HG03060 (cell line): Measurements from ENCODE around the gene GAGE12J.
"Not testable (repeated sequence)": the region's sequence is repeated elsewhere in the genome, so short reads cannot be mapped to it uniquely, and the experiment has no call there.

Experiments used
- ATAC-seq: cut with Tn5 transposase; IDR thresholded peaks from one replicate; pipeline ENCODE4 v1.9.1; 2021; ENCODE audit warnings: low read depth, moderate number of reproducible peaks; ENCODE audit not compliant: unreplicated experiment

The GAGE12J gene, protein sequence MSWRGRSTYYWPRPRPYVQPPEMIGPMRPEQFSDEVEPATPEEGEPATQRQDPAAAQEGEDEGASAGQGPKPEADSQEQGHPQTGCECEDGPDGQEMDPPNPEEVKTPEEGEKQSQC

DNA sequence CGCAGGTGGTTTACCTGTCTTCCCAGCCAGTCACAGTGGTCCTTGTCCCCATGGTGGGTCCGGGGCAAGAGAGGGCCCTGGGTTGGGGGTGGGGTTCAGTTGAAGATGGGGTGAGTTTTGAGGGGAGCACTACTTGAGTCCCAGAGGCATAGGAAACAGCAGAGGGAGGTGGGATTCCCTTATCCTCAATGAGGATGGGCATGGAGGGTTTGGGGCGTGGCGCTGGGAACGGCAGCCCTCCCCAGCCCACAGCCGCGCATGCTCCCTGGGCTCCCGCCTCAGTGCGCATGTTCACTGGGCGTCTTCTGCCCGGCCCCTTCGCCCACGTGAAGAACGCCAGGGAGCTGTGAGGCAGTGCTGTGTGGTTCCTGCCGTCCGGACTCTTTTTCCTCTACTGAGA is at the start of gene GAGE12J:
TSS of gene GAGE12J (plus strand) at position 301 of the 400 bp plus-strand sequence. CDS start 1,157 bp downstream, outside the sequence.
- ATAC-seq: not testable (repeated sequence)

DNA sequence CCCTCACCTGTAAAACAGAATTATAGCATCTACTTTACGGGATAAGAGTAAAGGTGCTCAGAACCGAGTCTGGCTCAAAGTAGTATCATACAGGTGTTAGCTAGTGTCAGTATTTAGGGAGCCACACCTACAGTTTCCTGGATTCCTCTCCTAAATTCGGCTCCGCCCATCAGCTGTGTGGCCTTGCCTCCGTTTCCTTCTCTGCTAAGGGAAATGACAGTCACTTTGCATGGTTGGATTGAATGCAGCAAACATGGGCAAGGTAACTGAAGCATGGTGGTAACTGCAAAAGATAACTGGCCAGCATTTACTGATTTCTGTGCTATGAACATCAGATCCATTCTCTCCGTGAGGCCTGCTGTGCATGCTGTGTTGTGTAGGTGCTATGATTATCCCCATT is 49.4 kb upstream of the GAGE12J start:
- no peak for ATAC-seq

DNA sequence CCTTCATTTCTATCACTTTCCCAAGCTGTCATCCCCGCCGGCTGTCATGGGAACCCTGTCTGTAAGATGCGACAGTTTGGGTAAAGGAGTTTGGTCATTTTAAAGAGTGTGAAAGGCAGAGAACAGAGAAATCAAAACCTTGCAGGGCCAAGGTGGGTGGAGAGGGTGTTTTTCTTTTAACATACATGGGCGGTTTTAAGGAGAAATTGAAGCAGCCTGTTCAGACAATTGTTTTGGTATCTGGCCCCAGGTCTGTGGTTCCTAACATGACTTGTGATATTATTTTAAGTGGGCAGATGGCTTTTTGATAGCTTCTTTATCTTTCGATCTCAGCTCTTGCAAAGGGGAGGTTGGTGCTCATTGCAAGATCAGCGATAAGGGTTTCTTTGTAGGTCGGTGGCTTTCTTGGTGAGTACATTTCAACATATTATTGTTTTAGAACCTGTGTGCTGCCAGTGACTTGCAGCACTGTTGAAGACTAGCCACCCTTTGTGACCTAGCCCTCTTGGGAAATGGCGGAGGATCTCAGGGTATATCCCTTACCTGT is 48.6 kb upstream of the GAGE12J start:
- no peak for ATAC-seq

DNA sequence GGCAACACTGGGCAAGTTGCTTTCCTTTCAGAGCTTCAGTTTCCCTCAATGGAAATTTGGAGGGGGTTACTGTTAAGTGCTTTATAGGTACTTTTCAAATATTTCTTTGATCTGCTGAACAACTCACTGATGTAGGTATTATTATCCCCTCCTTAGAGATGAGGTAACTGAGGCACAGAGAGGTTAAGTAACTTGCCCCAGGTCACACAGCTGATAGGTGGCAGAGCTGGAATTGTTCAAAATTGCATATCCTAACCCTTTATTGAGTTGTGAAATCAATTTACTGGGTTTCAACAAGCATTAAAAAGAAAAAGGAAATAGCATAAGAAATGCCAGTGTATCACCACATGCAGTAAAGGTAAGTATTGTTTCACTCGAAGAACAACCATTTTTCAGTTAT is 45.6 kb upstream of the GAGE12J start:
- ATAC-seq: no peak

DNA sequence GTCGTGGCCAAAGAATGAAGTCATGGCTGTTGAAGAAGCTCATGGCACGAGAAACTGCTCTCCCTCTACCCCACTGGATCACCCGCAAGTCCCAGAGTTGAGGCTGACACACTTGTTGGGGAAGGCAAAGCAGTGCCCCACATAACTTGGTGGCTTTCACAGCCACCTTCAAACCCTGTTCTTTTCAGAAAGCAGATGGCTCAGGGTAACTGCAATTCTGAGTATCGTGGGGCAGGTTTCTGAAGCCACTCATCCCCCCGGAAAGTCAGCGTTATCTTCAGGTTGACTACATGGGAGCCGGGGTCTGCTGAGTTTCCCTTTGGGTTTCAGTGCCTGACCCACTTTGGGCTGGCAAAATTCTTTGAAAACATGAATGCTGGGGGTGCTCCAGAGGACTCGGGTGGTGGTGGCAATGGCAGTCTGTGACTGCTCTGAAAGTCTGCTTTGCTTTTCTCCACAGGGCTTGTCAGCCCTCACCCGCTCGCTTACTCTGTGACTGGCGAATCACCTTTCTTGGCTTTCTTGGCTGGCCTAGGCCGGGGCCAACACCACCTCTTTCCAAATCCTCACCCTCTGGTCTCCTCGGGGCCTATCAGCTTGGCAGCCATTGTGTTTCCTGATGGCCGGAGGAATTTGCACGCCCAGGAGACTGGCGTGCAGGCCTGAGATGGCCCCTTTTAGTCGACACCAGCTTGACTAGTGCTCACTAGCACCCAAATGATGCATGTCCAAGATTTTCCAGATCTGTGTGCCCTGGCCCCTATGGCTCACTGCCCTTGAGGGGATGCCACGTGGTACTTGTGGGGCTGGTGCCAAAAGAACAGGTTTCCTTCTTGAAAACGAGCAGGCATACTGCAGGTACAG is 44.9 kb upstream of the GAGE12J start:
- no peak for ATAC-seq

DNA sequence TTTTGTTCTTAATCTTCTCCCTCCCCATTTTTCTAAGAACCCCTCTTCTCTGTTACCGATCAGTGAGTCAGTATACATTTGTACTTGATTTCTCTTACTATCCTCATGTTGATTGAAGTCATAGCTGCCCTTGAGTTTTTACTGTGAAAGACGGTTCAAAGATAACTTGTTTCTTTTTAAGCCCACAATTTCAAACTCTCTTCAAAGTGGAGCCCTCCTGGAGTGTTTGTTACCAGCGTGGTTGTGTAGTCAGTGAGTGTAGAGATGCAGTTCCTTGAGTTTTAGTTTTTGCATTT is 44.4 kb upstream of the GAGE12J start:
- ATAC-seq: no peak

DNA sequence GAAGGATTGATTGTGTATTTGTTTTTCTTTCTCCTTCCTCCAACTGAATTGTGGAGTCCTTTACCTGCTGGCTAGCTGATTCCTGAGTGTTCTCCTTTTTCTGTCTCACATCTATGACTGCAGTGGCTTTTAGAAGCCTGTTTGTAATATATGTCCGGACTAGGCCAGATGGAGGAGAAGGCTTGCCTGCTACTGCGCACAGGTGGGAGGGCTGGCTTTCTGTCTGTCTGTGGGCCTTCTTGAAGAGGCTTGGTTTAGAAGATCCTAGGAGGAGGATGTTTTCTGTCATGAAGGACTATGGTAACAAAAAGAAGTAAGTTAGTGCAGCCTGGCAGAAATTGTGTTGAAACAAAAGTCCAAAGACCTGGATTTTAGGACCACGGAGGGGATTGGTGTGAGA is 43.8 kb upstream of the GAGE12J start:
- ATAC-seq: no peak

DNA sequence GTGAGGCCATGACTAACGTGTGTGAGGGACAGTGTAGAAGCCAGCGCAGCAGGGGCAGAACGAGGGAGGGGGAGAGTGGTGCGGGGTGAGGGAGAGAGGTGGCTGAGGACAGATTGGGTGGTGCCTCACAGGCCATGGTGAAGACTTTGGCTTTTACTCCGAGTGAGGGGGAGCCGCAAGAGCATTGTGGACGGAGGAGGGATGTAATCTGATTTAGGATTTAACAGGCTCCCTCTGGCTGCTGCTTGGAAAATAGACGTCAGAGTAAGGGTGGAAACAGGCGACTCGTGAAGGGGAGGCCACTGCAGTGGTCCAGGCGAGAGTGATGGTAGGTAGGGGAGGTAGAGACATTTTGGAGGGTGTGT is 39.2 kb upstream of the GAGE12J start:
- ATAC-seq: no peak

DNA sequence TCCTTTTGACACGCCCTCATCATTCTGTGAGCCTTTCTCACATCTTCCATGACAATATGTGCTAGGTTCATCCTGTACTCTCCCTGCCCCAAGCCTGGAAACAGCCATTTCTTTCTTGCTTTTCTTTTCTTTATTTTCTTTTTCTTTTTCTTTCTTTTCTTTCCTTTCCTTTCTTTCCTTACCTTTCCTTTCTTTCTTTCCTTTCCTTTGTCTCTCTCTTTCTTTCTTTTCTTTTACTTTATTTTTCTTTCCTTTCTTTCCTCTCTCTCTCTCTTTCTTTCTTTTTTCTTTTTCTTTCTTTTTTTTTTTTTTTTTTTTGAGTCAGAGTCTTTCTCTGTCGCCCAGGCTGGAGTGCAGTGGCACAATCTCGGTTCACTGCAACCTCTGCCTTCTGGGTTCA is 37.6 kb upstream of the GAGE12J start:
- no peak for ATAC-seq

DNA sequence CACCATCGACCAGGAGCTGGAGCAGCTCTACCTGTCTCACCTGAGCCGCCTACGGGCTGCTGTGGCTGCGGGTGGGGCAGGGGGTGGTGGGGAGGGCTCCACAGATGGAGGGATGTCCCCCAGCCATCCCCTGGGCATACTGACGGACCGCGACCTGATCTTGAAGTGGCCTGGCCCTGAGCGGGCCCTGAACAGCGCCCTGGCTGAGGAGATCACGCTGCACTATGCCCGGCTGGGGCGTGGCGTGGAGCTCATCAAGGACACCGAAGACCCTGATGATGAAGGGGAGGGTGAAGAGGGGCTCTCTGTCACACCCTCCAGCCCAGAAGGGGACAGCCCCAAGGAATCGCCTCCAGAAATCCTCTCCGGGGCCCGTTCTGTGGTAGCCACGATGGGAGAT is 35.7 kb upstream of the GAGE12J start:
- ATAC-seq: no peak

DNA sequence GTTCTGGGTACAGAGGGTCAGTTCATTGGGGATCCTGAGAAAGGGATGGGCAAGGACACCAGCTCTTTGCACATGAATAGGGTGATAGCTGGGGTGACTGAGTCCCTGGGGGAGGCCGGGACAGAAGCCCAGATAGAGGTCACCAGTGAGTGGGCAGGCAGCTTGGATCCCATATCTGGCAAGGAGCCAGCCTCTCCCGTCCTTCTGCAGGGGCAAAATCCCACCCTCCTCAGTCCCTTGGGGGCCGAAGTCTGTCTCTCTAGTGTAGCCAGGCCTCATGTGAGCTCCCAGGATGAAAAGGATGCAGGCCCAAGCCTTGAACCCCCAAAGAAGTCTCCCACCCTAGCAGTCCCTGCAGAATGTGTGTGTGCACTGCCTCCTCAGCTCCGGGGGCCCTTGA is 35.3 kb upstream of the GAGE12J start:
- ATAC-seq: no peak

DNA sequence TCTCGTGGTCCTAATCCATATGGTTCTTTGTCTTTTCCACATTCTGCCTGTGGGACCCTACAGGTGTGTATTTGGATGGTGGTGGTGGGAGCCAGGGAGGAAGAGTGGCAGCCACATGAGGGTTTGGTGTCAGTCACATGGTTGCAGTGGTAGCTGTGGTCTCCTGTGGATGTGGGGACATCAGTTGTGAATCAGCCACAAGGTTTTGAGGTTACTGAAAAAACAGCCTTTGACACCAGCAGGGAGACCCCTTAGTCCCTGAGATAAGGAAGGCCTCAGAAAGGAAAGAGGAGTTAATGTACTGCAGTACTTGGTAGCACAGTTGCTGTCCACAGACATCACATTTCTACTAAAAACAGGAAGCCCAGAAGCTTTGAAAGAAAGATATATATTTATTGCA is 34.2 kb upstream of the GAGE12J start:
- ATAC-seq: no peak

DNA sequence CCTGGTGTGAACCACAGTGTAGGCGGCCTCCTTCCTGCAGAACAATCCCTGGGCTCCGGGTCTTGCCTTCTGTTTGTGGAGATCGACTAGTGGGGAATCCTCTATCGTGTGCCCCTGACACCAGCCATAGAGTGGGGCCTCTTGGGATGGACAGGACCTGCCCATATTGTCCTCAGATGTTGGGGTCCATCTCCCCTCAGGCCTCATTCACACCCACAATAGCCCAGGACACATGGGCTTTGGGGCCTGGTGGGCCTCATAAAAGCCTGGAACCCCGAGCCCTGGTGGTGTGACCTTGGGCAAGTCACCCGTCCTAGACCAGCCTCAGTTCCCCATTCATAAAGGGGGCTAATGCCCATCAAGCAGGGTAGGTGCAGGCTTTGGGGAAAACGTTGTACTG is 31.6 kb upstream of the GAGE12J start:
- ATAC-seq: no peak

DNA sequence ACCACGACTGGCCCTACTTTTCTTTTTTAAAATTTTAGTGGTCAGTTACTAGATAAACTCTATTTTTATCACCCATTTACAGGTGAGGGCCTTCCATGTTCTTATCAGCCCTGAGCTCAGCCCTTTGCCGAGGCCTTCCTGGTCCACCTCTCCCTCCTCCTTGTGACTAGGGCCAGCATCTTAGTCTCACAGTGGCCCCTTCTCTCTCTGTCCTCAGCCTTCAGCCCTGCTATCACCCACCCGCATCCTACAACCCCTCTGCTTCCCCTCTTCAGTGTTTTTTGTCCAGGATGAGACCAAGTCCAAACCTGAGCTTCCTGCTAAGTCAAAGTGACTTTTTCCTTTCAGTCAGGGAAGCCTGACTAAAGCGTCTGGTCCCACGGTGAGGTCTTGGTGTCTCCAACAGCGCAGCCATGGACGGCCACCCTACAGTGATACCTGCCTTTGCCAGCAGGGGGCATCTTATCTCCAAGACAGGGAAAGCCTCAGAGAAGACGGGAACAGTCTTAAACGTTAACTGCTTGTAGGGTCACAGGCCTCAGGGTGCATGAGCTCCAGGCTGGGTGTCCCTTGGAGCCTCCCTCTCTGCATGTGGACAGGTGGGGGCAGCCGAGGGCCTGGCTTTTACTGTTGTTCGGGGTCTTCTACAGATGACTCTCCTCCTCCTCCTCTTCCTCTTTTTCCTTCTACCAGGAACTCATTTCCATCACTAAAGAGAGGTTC is 30.1 kb upstream of the GAGE12J start:
- ATAC-seq: no peak

DNA sequence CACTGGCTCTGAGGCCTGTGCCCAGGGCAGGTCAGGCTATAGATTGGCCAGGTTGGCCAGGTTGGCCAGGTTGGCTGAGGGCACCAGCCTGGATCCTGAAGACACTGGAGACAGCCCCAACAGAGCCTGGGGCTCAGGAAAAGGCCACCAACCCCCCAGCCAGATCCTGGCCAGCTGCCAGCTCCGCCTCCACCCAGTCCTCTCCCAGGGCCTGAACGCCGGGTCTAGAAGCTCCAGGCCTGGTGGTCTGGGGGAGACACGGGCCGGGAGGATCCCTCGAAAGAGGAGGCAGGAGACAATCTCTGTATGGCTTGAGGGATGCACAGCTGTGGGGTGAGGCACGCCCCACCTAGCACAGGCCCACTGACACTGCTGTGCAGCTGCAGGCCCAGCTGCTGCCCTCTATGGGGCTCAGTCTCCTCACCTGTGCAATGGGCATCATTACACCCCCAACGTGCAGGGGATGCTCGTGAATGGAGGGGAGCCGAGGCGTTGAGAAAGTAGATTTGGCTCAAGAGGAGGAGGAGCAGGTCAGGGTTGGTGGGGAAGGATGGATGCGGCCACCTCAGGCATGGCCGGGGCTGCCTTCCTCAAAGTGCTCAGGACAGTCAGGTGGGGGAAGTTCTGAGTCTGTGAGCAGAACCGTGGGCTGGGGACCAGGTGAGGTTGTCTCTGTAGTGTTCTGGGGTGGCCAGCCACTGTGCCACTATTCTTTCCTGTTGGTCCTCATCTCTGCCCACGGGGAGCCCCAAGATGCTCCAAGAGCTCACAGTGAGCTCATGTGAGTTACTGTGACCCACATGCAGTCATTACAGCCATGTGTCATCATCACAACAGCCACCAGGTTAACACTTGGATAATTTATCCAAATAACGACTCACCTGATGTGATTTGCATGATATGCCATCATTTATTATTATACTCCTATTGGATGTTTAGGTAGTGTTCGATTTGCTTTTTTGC is 29.2 kb upstream of the GAGE12J start:
- no peak for ATAC-seq

DNA sequence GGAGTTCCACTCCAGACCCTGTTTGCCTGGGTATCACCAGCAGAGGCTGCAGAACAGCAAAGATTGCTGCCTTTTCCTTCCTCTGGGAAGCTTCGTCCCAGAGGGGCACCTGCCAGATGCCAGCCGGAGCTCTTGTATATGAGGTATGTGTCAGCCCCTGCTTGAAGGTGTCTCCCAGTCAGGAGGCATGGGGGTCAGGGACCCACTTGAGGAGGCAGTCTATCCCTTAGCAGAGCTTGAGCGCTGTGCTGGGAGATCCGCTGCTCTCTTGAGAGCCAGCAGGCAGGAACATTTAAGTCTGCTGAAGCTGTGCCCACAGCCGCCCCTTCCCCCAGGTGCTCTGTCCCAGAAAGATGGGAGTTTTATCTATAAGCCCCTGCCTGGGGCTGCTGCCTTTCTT is 22.5 kb upstream of the GAGE12J start:
- not testable (repeated sequence) for ATAC-seq

DNA sequence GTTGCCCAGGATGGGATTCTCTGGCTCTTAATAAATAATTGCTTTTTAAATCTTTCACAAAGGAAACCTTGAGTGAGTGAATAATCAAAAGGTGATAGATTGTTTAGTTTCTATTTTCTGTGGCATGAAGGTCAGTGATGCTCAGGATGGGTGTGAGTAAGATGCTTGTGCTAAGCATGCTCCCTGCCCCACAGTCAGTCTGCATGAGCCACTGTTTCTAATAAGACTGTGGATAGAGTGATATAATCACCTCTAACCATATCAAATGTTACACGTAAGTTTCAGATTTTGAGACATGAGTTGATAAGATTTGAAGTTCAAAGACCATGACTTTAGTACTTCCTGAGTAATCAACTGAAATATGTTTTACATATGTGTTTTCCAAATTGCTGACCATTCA is 21.1 kb upstream of the GAGE12J start:
- ATAC-seq: no peak

DNA sequence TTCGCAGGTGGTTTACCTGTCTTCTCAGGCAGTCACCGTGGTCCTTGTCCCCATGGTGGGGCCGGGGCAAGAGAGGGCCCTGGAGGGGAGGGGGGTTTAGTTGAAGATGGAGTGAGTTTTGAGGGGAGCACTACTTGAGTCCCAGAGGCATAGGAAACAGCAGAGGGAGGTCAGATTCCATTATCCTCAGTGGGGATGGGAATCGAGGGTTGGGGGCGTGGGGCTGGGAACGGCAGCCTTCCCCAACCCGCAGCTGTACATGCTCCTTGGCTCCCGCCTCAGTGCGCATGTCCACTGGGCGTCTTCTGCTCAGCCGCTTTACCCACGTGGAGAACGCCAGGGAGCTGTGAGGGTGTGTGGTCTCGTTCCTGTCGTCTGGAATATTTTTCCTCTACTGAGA is 18.5 kb upstream of the GAGE12J start, which contains the start of gene GAGE10:
TSS of gene GAGE10 (plus strand) at position 301 of the 400 bp plus-strand sequence. CDS start 1,214 bp downstream, outside the sequence.
- no peak for ATAC-seq

DNA sequence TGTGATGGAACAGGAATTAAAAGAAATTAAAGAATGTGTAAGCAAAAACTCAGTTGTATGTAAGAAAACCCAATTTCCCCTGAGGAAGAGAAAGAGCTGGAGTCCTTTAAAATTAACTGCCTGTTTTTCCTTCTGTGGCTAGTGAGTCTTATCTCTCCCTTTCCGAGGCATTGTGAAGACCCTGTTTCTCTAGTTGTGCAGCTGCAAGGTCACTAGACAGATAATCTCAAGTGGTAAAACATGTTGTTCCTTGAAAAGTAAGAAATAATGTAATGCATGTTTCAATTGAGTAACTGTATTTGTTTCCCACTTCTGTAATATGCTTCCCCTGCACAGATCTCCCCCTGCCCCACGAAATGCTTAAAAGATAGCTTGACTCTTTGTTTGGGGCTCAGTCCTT is 14.1 kb upstream of the GAGE12J start:
- not testable (repeated sequence) for ATAC-seq

DNA sequence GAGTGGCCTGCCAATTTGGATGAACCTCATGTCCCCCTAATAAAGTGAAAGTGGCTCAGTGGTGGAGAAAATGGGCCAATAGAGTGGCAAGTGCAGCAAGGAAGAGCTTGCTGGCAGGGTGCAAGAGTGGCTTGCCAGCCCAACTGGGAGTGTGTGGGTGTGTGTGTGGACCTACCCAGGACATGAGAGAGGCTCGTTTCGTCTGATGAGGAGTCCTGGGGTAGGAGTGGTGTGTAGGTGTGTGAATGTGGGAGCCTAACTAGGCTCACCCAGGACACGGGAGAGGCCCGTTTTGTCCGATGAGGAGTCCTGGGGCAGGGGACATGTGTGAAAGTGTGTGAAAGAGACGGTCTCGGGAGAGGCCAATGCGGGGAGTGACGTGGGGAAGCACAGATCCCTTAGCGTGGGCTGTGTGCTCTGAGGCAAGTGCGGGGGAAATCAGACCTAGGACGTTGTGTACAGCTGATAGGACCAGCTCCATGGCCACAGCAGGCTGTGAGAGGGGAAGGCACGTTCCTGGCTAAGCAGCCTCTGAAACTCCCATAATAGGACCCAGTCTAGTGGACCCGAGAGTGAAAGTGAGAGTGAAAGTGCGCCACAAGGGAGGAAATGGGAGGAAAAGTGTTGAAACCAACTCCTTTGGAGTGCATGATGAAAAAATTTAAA is 13.1 kb upstream of the GAGE12J start:
- ATAC-seq: no peak
